H9 (cell line): ENCODE measurements around the gene LDB3. TPM values are rescaled to one million over a fixed set of nuclear protein-coding genes. Genes with fewer than 3 reads are reported as not detected.

Experiments
- DNase-seq: peaks from one replicate; pipeline ENCODE4 v3.0.0-alpha.2; 2017
- H2AFZ ChIP-seq: one replicate; pipeline ENCODE4 v1.6.1; 2013; ENCODE audit warnings: mild to moderate bottlenecking, low read length, control low read depth, moderate library complexity
- H2AK5ac ChIP-seq: 2 replicates; pipeline ENCODE4 v1.6.1; 2013; ENCODE audit warnings: low read length, control low read depth, mixed read lengths; ENCODE audit not compliant: insufficient read length
- H2BK120ac ChIP-seq: one replicate; pipeline ENCODE4 v1.6.1; 2013; ENCODE audit warnings: low read depth, mild to moderate bottlenecking, low read length, control low read depth, inconsistent platforms; ENCODE audit not compliant: poor library complexity, severe bottlenecking
- H2BK12ac ChIP-seq: 2 replicates; pipeline ENCODE4 v1.6.1; 2013; ENCODE audit warnings: low read length, control low read depth, mixed read lengths, low read depth; ENCODE audit not compliant: insufficient read length
- H2BK15ac ChIP-seq: 2 replicates; pipeline ENCODE4 v1.6.1; 2013; ENCODE audit warnings: low read depth, low read length, control low read depth
- H2BK20ac ChIP-seq: one replicate; pipeline ENCODE4 v1.6.1; 2013; ENCODE audit warnings: low read depth, mild to moderate bottlenecking, low read length, control low read depth, inconsistent platforms; ENCODE audit not compliant: poor library complexity, severe bottlenecking
- H2BK5ac ChIP-seq: 2 replicates; pipeline ENCODE4 v1.6.1; 2013; ENCODE audit warnings: low read length, control low read depth, mixed read lengths; ENCODE audit not compliant: insufficient read length
- H3K14ac ChIP-seq: 2 replicates; pipeline ENCODE4 v1.6.1; 2013; ENCODE audit warnings: low read length, control low read depth; ENCODE audit not compliant: insufficient read depth
- H3K18ac ChIP-seq: 2 replicates; pipeline ENCODE4 v1.6.1; 2013; ENCODE audit warnings: low read depth, mild to moderate bottlenecking, mixed read lengths, low read length, control low read depth; ENCODE audit not compliant: insufficient read length
- H3K23ac ChIP-seq: 2 replicates; pipeline ENCODE4 v1.6.1; 2013; ENCODE audit warnings: low read length, control low read depth, mixed read lengths, low read depth; ENCODE audit not compliant: insufficient read length
- H3K23me2 ChIP-seq: 2 replicates; pipeline ENCODE4 v1.6.1; 2013; ENCODE audit warnings: low read depth, mild to moderate bottlenecking, mixed read lengths, low read length, control low read depth; ENCODE audit not compliant: insufficient read length, poor library complexity, severe bottlenecking
- H3K27ac ChIP-seq: 2 replicates; pipeline ENCODE4 v1.5.1; 2013; ENCODE audit warnings: low read length, control low read depth, mixed read lengths, low read depth; ENCODE audit not compliant: insufficient read length
- H3K27me3 ChIP-seq: 2 replicates; pipeline ENCODE4 v1.6.1; 2013; ENCODE audit warnings: low read length, control low read depth, inconsistent platforms; ENCODE audit not compliant: insufficient read depth
- H3K4ac ChIP-seq: 2 replicates; pipeline ENCODE4 v1.6.1; 2013; ENCODE audit warnings: low read depth, mild to moderate bottlenecking, control low read depth, inconsistent platforms, low read length, moderate library complexity
- H3K4me1 ChIP-seq: 2 replicates; pipeline ENCODE4 v1.6.1; 2013; ENCODE audit warnings: low read length, control low read depth, inconsistent platforms; ENCODE audit not compliant: insufficient read depth
- H3K4me2 ChIP-seq: 2 replicates; pipeline ENCODE4 v1.6.1; 2013; ENCODE audit warnings: low read length, control low read depth, mixed read lengths; ENCODE audit not compliant: insufficient read length, insufficient read depth
- H3K56ac ChIP-seq: 2 replicates; pipeline ENCODE4 v1.6.1; 2013; ENCODE audit warnings: low read depth, mild to moderate bottlenecking, mixed read lengths, low read length, control low read depth; ENCODE audit not compliant: insufficient read length
- H3K79me1 ChIP-seq: 2 replicates; pipeline ENCODE4 v1.6.1; 2013; ENCODE audit warnings: low read depth, mild to moderate bottlenecking, moderate library complexity, low read length, control low read depth, inconsistent platforms; ENCODE audit not compliant: insufficient read depth, poor library complexity, severe bottlenecking
- H3K79me2 ChIP-seq: 2 replicates; pipeline ENCODE4 v1.6.1; 2013; ENCODE audit warnings: low read length, control low read depth, inconsistent platforms; ENCODE audit not compliant: insufficient read depth
- H3K9ac ChIP-seq: 2 replicates; pipeline ENCODE4 v1.6.1; 2013; ENCODE audit warnings: low read length, control low read depth, mixed read lengths; ENCODE audit not compliant: insufficient read length; ENCODE audit errors: extremely low read depth
- H3K9me3 ChIP-seq: one replicate; pipeline ENCODE4 v1.6.1; 2013; ENCODE audit warnings: low read depth, low read length, inconsistent platforms; ENCODE audit not compliant: control insufficient read depth
- H3T11ph ChIP-seq: one replicate; pipeline ENCODE4 v1.6.1; 2013; ENCODE audit warnings: mild to moderate bottlenecking, low read length, control low read depth, inconsistent platforms
- H4K20me1 ChIP-seq: one replicate; pipeline ENCODE4 v1.6.1; 2013; ENCODE audit not compliant: control insufficient read depth, insufficient read length, insufficient read depth
- H4K5ac ChIP-seq: 2 replicates; pipeline ENCODE4 v1.6.1; 2013; ENCODE audit warnings: low read depth, mild to moderate bottlenecking, mixed read lengths, low read length, control low read depth; ENCODE audit not compliant: insufficient read length
- H4K8ac ChIP-seq: replicated peaks from 2 replicates; pipeline ENCODE4 v1.6.1; 2013; ENCODE audit warnings: low read length, control low read depth, mixed read lengths, low read depth; ENCODE audit not compliant: insufficient read length
- H4K91ac ChIP-seq: 2 replicates; pipeline ENCODE4 v1.6.1; 2013; ENCODE audit warnings: low read depth, mild to moderate bottlenecking, moderate library complexity, mixed read lengths, low read length, control low read depth; ENCODE audit not compliant: insufficient read length
- H3K27ac Mint-ChIP-seq, 3 experiments: 2 replicates in 2 of 3; 3 replicates in 1 of 3; pipeline ENCODE4 v1.8.0; 2020 to 2021; ENCODE audit warnings: mixed read lengths in 3 of 3, mild to moderate bottlenecking in 1 of 3, moderate library complexity in 1 of 3
- H3K27me3 Mint-ChIP-seq: 2 replicates; pipeline ENCODE4 v1.8.0; 2021; ENCODE audit warnings: low read depth, mild to moderate bottlenecking, moderate library complexity, mixed read lengths
- H3K36me3 Mint-ChIP-seq, 3 experiments: 2 replicates in 2 of 3; 3 replicates in 1 of 3; pipeline ENCODE4 v1.8.0; 2020 to 2021; ENCODE audit warnings: low read depth in 3 of 3, mixed read lengths in 3 of 3; ENCODE audit not compliant: insufficient read depth in 1 of 3
- H3K4me1 Mint-ChIP-seq, 2 experiments: 2 replicates each; pipeline ENCODE4 v1.8.0; 2020; ENCODE audit warnings: mixed read lengths in 2 of 2
- H3K4me3 Mint-ChIP-seq, 2 experiments: 2 replicates in 1 of 2; 3 replicates in 1 of 2; pipeline ENCODE4 v1.8.0; 2020 to 2021; ENCODE audit warnings: mild to moderate bottlenecking in 2 of 2, mixed read lengths in 2 of 2, moderate library complexity in 1 of 2
- H3K9me3 Mint-ChIP-seq, 2 experiments: 2 replicates in 1 of 2; 3 replicates in 1 of 2; pipeline ENCODE4 v1.8.0; 2020; ENCODE audit warnings: mild to moderate bottlenecking in 2 of 2, mixed read lengths in 2 of 2, moderate library complexity in 1 of 2
- CTCF ChIP-seq: fragments of 200-600 bp; sonication (generic); conservative IDR thresholded peaks from 3 replicates; pipeline ENCODE4 v1.8.0; 2021; ENCODE audit warnings: antibody characterized with exemption, mild to moderate bottlenecking
- WGBS: extraction: QIAGEN DNeasy Blood & Tissue Kit; methylation state at CpG from one replicate; pipeline ENCODE4 v1.1.7; 2013; ENCODE audit warnings: missing lambda C conversion rate, low lambda C conversion rate, mixed read lengths; ENCODE audit not compliant: insufficient read length; ENCODE audit errors: extremely low coverage; 5-methylcytosine and 5-hydroxymethylcytosine counted together
- total RNA-seq: library from RNA; stranded (reverse); gene quantifications from 2 replicates; pipeline ENCODE4 v1.2.1, GENCODE V29; 2021

The LDB3 gene
- total RNA-seq, 1 experiment from 2014 or later = 0.17 TPM

DNA sequence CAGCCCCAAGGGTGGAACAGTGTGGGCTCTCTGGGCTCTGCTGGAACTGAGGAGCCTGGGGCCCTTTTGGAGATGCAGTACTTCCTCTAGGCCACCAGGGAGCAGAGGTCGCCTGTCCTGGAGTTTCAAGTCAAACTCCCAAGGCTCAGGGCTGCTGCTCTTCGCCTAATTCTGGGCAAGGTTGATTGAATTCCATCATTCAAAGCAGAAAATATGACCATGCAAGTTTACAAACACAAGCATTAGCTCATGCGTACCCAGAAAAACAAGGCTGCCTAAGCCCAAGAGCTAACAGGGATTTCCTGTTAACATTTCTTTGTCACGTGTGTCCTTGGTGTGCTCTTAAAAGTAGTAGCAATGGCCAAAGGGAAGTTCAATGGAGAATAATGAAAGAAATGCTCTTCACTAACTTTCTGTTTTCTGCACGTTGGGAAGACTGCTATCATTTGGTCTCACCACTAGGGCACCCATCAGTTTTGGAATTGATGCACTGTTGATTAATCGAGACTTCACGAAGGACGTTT, 20.1 kb downstream of the LDB3 start:
- Histone ChIP-seq H3T11ph (no peak overlapping the region), H3K4me1 (no peaks in the 10 kb centered on the region; the same call in 1 of the 2 replicates), H3K4me2 (peak overlapping the region; percentile 11), H2BK15ac (no peak overlapping the region), H3K27me3 (no peaks in the 10 kb centered on the region), H2AK5ac (no peak overlapping the region), H3K9ac (no peak overlapping the region), H4K8ac (no peak overlapping the region), H2BK5ac (no peak overlapping the region), H3K56ac (no peak overlapping the region), H2BK20ac (no peak overlapping the region), H2AFZ (no peak overlapping the region), H3K18ac (no peak overlapping the region), H4K5ac (no peak overlapping the region), H4K20me1 (no peaks in the 10 kb centered on the region), H2BK120ac (no peak overlapping the region), H2BK12ac (no peak overlapping the region), H3K4ac (no peak overlapping the region), H4K91ac (no peak overlapping the region), H3K79me1 (no peaks in the 10 kb centered on the region), H3K23ac (no peak overlapping the region), H3K27ac (no peak overlapping the region), H3K79me2 (no peaks in the 10 kb centered on the region), H3K14ac (no peak overlapping the region), H3K23me2 (no peaks in the 10 kb centered on the region), H3K9me3 (no peaks in the 10 kb centered on the region)
- peaks cover 1% of the 10 kb centered on the region; the same call in 1 of the 2 replicates for H3K27me3 Mint-ChIP-seq
- no CpG with 5 or more reads among the region's 8 CpGs for WGBS
- peak; percentile 91 for TF ChIP-seq CTCF
- no peaks in the 10 kb centered on the region for H3K36me3 Mint-ChIP-seq
- H3K9me3 Mint-ChIP-seq = no peaks in the 10 kb centered on the region
- H3K4me1 Mint-ChIP-seq = peaks cover 30 to 39% of the 10 kb centered on the region in 2 experiments
- no peak overlapping the region for H3K4me3 Mint-ChIP-seq
- peak; percentile 80 for DNase-seq
- no peak overlapping the region for H3K27ac Mint-ChIP-seq
